Karpas-422 (cell line): ENCODE measurements around the gene ADARB2. TPM values are rescaled to one million over a fixed set of nuclear protein-coding genes. Genes with fewer than 3 reads are reported as not detected.

Experiments used
- DNase-seq: peaks from one replicate; pipeline ENCODE4 v3.0.0-alpha.2; 2015
- H2AFZ ChIP-seq: fragments of 200-600 bp; sonication (generic); 2 replicates; pipeline ENCODE4 v1.6.1; 2014; ENCODE audit warnings: antibody characterized with exemption, low read length, mixed read lengths
- H3K27ac ChIP-seq: fragments of 200-600 bp; sonication (generic); 2 replicates; pipeline ENCODE4 v1.5.1; 2014; ENCODE audit warnings: mild to moderate bottlenecking, low read length, moderate library complexity
- H3K27me3 ChIP-seq: fragments of 200-600 bp; sonication (generic); 2 replicates; pipeline ENCODE4 v1.6.1; 2014; ENCODE audit warnings: low read length, mixed read lengths
- H3K36me3 ChIP-seq: fragments of 200-600 bp; sonication (generic); 2 replicates; pipeline ENCODE4 v1.6.1; 2014; ENCODE audit warnings: low read length, mixed read lengths; ENCODE audit not compliant: insufficient read depth
- H3K4me1 ChIP-seq: fragments of 200-600 bp; sonication (generic); 2 replicates; pipeline ENCODE4 v1.6.1; 2014; ENCODE audit warnings: mild to moderate bottlenecking, low read length, mixed read lengths
- H3K4me2 ChIP-seq: fragments of 200-600 bp; sonication (generic); 2 replicates; pipeline ENCODE4 v1.6.1; 2014; ENCODE audit warnings: low read length, low read depth, mild to moderate bottlenecking; ENCODE audit not compliant: poor library complexity, severe bottlenecking
- H3K4me3 ChIP-seq: fragments of 200-600 bp; sonication (generic); 2 replicates; pipeline ENCODE4 v1.5.1; 2014; ENCODE audit warnings: mild to moderate bottlenecking, antibody characterized with exemption, low read length, mixed read lengths
- H3K79me2 ChIP-seq: fragments of 200-600 bp; sonication (generic); 2 replicates; pipeline ENCODE4 v1.6.1; 2014; ENCODE audit warnings: mild to moderate bottlenecking, low read length, mixed read lengths
- H3K9ac ChIP-seq: fragments of 200-600 bp; sonication (generic); 2 replicates; pipeline ENCODE4 v1.6.0; 2014; ENCODE audit warnings: low read length
- H3K9me2 ChIP-seq: fragments of 200-600 bp; sonication (generic), shearing (Covaris generic); replicated peaks from 2 replicates; pipeline ENCODE4 v1.6.0; 2014; ENCODE audit warnings: mild to moderate bottlenecking, low read length, moderate library complexity; ENCODE audit not compliant: insufficient read depth
- H3K9me3 ChIP-seq: fragments of 300-700, 200-600 bp; sonication (generic); 2 replicates; pipeline ENCODE4 v1.6.1; 2014; ENCODE audit warnings: low read length, mixed read lengths
- H4K20me1 ChIP-seq: fragments of 200-600 bp; sonication (generic); 2 replicates; pipeline ENCODE4 v1.6.1; 2014; ENCODE audit warnings: mild to moderate bottlenecking, antibody characterized with exemption, low read length, low read depth; ENCODE audit not compliant: insufficient read depth
- total RNA-seq: library from RNA; depleted of rRNA; stranded (reverse); fragments of >200 nt; shearing (Covaris generic); gene quantifications from 2 replicates; pipeline ENCODE4 v1.2.3, GENCODE V29; 2014; ENCODE audit warnings: low replicate concordance

ADARB2 gene
- total RNA-seq, 1 experiment from 2014 or later, result not detected

- H4K20me1 ChIP-seq, result no peaks in the 10 kb centered on the region
- no peaks in the 10 kb centered on the region for H3K36me3 ChIP-seq
- H3K9ac ChIP-seq, result no peak overlapping the region
- no peaks in the 10 kb centered on the region for H3K9me2 ChIP-seq
- H3K4me3 ChIP-seq, result no peak overlapping the region
- no peak overlapping the region for H3K27ac ChIP-seq
- no peaks in the 10 kb centered on the region for H3K27me3 ChIP-seq
- no peaks in the 10 kb centered on the region for H3K4me1 ChIP-seq
- no peak overlapping the region for H3K4me2 ChIP-seq
- H2AFZ ChIP-seq, result no peak overlapping the region
- no peak for DNase-seq
- H3K79me2 ChIP-seq, result no peaks in the 10 kb centered on the region
- H3K9me3 ChIP-seq, result no peaks in the 10 kb centered on the region
Observed at GRCh38 chr10:1532636-1533035, 204.7 kb downstream of the ADARB2 start.

- H4K20me1 ChIP-seq, result no peaks in the 10 kb centered on the region
- no peak for DNase-seq
- no peak overlapping the region for H3K9ac ChIP-seq
Observed at GRCh38 chr10:1531883-1532597, 205.3 kb downstream of the ADARB2 start.

DNA sequence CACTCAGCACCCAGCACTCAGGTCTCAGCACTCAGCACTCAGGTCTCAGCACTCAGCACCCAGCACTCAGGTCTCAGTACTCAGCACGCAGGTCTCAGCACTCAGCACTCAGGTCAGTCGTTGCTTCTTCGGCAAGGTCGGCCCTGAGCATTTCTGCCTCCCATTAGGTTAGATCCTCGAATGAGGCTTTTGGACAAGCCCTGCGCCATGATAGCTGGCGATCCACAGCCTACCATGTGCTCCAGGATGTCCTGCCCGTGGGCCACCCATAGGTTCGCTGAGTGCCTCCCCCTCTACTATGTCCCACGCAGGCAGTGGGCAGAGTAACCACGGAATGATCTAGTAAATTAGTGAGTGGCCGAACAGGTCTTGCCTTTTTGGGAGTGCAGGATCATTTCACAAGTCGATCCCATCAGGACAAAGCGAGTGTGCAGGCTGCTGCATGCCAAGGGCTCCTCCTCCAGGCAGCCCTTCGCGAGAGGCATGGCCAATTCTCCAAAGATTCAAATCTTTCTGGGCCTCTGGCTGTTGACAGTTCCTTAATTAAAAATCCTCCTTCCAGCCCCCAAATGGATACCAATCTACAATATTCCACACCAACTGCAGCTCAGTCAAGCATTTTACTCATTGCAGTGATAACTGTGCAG, 206.3 kb downstream of the ADARB2 start:
- no peaks in the 10 kb centered on the region for H3K9me3 ChIP-seq
- H3K4me1 ChIP-seq, result peaks cover 13% of the 10 kb centered on the region
- DNase-seq, result no peak
- H3K27me3 ChIP-seq, result no peaks in the 10 kb centered on the region
- no peak overlapping the region for H3K4me2 ChIP-seq
- no peaks in the 10 kb centered on the region for H3K36me3 ChIP-seq
- H3K27ac ChIP-seq, result no peak overlapping the region
- no peak overlapping the region for H3K9ac ChIP-seq
- no peak overlapping the region for H3K4me3 ChIP-seq
- H3K9me2 ChIP-seq, result no peaks in the 10 kb centered on the region
- no peaks in the 10 kb centered on the region for H3K79me2 ChIP-seq
- no peaks in the 10 kb centered on the region for H4K20me1 ChIP-seq
- H2AFZ ChIP-seq, result no peak overlapping the region

More at GRCh38 chr10:1531883-1532597, 205.3 kb downstream of the ADARB2 start:
- no peaks in the 10 kb centered on the region for H3K27me3 ChIP-seq
- no peak overlapping the region for H3K4me2 ChIP-seq
- no peaks in the 10 kb centered on the region for H3K79me2 ChIP-seq
- no peaks in the 10 kb centered on the region for H3K9me3 ChIP-seq
- no peaks in the 10 kb centered on the region for H3K9me2 ChIP-seq
- no peak overlapping the region for H3K27ac ChIP-seq
- H2AFZ ChIP-seq, result no peak overlapping the region
- H3K36me3 ChIP-seq, result no peaks in the 10 kb centered on the region
- peaks cover 3% of the 10 kb centered on the region for H3K4me1 ChIP-seq
- H3K4me3 ChIP-seq, result no peak overlapping the region

- no peaks in the 10 kb centered on the region for H3K9me3 ChIP-seq
- H3K4me1 ChIP-seq, result peaks cover 14% of the 10 kb centered on the region
- no peaks in the 10 kb centered on the region for H3K79me2 ChIP-seq
- no peak overlapping the region for H3K4me2 ChIP-seq
- H3K9ac ChIP-seq, result no peak overlapping the region
- no peaks in the 10 kb centered on the region for H3K36me3 ChIP-seq
- no peak overlapping the region for H3K4me3 ChIP-seq
- H3K27me3 ChIP-seq, result no peaks in the 10 kb centered on the region
- no peaks in the 10 kb centered on the region for H4K20me1 ChIP-seq
- no peaks in the 10 kb centered on the region for H3K9me2 ChIP-seq
- H2AFZ ChIP-seq, result no peak overlapping the region
- no peak overlapping the region for H3K27ac ChIP-seq
- no peak for DNase-seq
Observed at GRCh38 chr10:1529806-1530413, 207.4 kb downstream of the ADARB2 start.

DNA sequence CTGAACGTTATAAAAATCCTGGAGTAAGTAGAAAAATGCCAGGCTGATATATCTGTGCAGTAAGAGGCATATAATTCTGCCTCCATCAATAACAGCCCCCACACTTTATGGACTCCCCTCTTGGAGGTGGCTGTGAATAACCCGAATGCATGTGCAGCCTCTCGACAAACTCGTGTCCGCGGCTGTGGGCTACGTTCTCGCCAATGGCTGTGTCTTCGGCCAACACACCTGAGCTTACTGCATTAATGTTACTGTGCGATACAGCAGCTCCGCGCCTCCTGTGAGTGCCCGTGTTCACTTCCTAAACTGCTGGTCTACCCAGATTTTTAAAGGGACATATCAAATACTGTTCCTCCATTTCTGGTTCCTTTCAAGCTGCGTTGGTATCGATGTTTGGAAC, 209.4 kb downstream of the ADARB2 start:
- no peak overlapping the region for H3K4me3 ChIP-seq
- H3K9me2 ChIP-seq, result no peaks in the 10 kb centered on the region
- no peaks in the 10 kb centered on the region for H3K27me3 ChIP-seq
- peaks cover 24% of the 10 kb centered on the region for H3K4me1 ChIP-seq
- H3K79me2 ChIP-seq, result no peaks in the 10 kb centered on the region
- no peaks in the 10 kb centered on the region for H3K36me3 ChIP-seq
- H3K9ac ChIP-seq, result no peak overlapping the region
- H2AFZ ChIP-seq, result no peak overlapping the region
- no peak for DNase-seq
- no peak overlapping the region for H3K27ac ChIP-seq
- no peaks in the 10 kb centered on the region for H3K9me3 ChIP-seq
- no peak overlapping the region for H3K4me2 ChIP-seq
- H4K20me1 ChIP-seq, result no peaks in the 10 kb centered on the region

DNA sequence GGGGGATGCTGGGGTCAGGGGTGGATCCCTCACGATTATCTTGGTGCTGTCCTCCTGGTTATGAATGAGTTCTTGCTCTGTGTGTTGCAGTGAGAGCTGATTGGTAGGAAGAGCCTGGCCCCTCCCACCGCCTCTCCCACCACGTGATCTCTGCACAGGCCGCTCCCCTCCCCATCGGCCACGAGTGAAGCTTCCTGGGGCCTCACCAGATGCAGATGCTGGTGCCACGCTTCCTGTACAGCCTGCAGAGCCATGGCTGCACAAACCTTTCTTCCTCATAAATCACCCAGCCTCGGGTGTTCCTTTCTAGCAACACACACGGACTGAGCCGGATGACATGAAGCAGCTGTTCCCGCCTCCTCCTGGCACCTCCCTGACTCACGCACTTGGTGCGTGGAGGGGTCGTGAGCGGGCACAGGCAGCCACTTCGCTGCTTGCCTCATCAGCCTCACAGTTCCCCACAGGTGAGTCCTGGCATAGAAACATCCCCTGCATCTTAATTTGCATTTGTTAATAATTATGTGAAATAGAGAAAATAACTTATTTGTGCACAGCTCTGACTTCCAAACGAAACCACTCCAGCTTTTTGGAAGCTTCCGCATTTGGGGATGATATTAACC, 210.8 kb downstream of the ADARB2 start:
- H3K4me2 ChIP-seq, result peak overlapping the region; percentile 37

DNA sequence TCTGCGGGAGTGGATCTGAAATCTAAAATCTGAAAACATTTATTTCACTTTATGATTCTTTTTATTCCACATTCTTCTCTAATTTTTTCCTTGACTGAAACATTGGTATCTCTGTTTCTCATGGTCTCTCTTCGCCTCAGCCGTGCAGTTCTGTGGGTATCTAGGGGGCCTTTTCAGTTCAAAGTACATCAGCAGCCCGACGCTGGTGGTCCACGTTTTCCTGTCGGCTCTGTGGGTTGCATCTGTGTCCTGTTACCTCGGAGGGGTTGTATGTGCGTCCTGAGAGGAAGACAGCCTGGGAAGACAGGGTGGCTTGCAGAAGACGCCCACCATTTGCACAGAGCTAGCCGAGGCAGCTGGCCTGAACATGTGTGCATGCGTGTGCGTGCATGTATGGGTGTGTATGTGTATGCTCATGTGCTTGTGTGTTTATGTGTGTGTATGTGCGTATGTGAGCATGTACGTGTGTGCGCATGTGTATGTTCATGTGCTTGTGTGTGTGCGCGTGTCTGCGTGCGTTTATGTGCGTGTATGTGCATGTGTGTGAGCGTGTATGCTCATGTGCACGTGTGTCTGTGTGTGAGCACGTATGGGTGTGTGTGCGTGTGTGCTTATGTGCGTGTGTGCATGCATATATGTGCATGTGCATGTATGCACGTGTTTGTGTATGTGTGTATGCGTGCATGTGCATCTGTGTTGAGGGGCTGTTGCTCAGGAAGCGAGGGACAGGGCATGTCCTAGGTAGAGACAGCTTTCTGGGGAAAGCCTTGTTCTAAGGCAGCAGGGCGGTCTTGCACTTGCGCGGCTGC, 211.8 kb downstream of the ADARB2 start:
- no peaks in the 10 kb centered on the region for H3K9me2 ChIP-seq
- no peaks in the 10 kb centered on the region for H3K79me2 ChIP-seq
- no peak overlapping the region for H3K4me2 ChIP-seq
- no peaks in the 10 kb centered on the region for H4K20me1 ChIP-seq
- no peaks in the 10 kb centered on the region for H3K9me3 ChIP-seq
- H3K36me3 ChIP-seq, result no peaks in the 10 kb centered on the region
- no peak overlapping the region for H3K4me3 ChIP-seq
- H3K9ac ChIP-seq, result no peak overlapping the region
- peaks cover 27% of the 10 kb centered on the region for H3K4me1 ChIP-seq
- no peak overlapping the region for H2AFZ ChIP-seq
- no peak for DNase-seq
- H3K27me3 ChIP-seq, result no peaks in the 10 kb centered on the region
- no peak overlapping the region for H3K27ac ChIP-seq

More for the DNA sequence above, 210.8 kb downstream of the ADARB2 start:
- Histone ChIP-seq H3K79me2 (no peaks in the 10 kb centered on the region), H3K9me3 (no peaks in the 10 kb centered on the region), H3K27ac (no peak overlapping the region), H3K4me3 (0 out of 2 replicates have a peak overlapping the region, but pooled peaks have one; percentile 18), H3K9me2 (no peaks in the 10 kb centered on the region), H3K27me3 (no peaks in the 10 kb centered on the region), H3K4me1 (peaks cover 27% of the 10 kb centered on the region), H3K9ac (peak overlapping the region; percentile 17; the same call in 1 of the 2 replicates), H2AFZ (no peak overlapping the region), H3K36me3 (no peaks in the 10 kb centered on the region), H4K20me1 (no peaks in the 10 kb centered on the region)
- DNase-seq, result peak; percentile 77
